H1 (cell line): ENCODE measurements around the gene LEMD2. TPM values are rescaled to one million over a fixed set of nuclear protein-coding genes. Genes with fewer than 3 reads are reported as not detected.

ENCODE experiments used
- CTCF ChIA-PET: fragments of 300-600 bp; sonication (Branson Sonifier 250); formaldehyde crosslinking; loops from one replicate; lab custom pipeline; 2021; ENCODE audit not compliant: partially characterized antibody; lab: Charles Lee
- POLR2A ChIA-PET: fragments of 300-600 bp; sonication (Branson Sonifier 250); formaldehyde crosslinking; loops from one replicate; lab custom pipeline; 2021; ENCODE audit warnings: inconsistent platforms; ENCODE audit not compliant: partially characterized antibody; lab: Charles Lee
- DNase-seq, 2 experiments: peaks; one replicate each; pipeline versions ENCODE4 v3.0.0 to v3.0.0-alpha.2; 2010 to 2022; ENCODE audit warnings: low spot score in 2 of 2, low read depth in 1 of 2, mixed read lengths in 1 of 2
- FAIRE-seq: peaks from 2 replicates; lab custom pipeline; 2011; peaks lifted over from hg19 to GRCh38; lab: Jason Lieb, UNC
- H2AFZ ChIP-seq: 2 replicates; pipeline ENCODE4 v1.8.1; 2012; ENCODE audit warnings: low read length, inconsistent platforms
- H2AK5ac ChIP-seq: 2 replicates; pipeline ENCODE4 v1.6.1; 2013; ENCODE audit warnings: low read depth, low read length
- H2BK120ac ChIP-seq: replicated peaks from 2 replicates; pipeline ENCODE3; 2013; ENCODE audit warnings: low read depth, low read length, inconsistent platforms
- H2BK12ac ChIP-seq: 2 replicates; pipeline ENCODE4 v1.6.1; 2013; ENCODE audit warnings: low read depth, low read length
- H2BK15ac ChIP-seq: 2 replicates; pipeline ENCODE4 v1.6.1; 2013; ENCODE audit warnings: low read length
- H2BK20ac ChIP-seq: 2 replicates; pipeline ENCODE4 v1.6.1; 2013; ENCODE audit warnings: low read length
- H2BK5ac ChIP-seq: 2 replicates; pipeline ENCODE4 v1.6.1; 2013; ENCODE audit warnings: low read depth, low read length
- H3K14ac ChIP-seq: 2 replicates; pipeline ENCODE4 v1.6.1; 2013; ENCODE audit warnings: inconsistent platforms; ENCODE audit not compliant: insufficient read length
- H3K18ac ChIP-seq: 2 replicates; pipeline ENCODE4 v1.6.1; 2013; ENCODE audit warnings: low read length; ENCODE audit errors: extremely low read depth
- H3K23ac ChIP-seq: 2 replicates; pipeline ENCODE4 v1.6.1; 2013; ENCODE audit warnings: inconsistent platforms; ENCODE audit not compliant: insufficient read length
- H3K23me2 ChIP-seq: 2 replicates; pipeline ENCODE4 v1.6.1; 2013; ENCODE audit warnings: low read depth, low read length
- H3K27ac ChIP-seq: 2 replicates; pipeline ENCODE4 v1.6.1; 2011; ENCODE audit warnings: low read depth, low read length, inconsistent platforms
- H3K27me3 ChIP-seq, 4 experiments: replicated peaks in 1 of 4; 1 replicate in 1 of 4; 2 replicates in 3 of 4; pipeline versions ENCODE4 v1.6.1 to v1.8.1; 2011 to 2013; ENCODE audit warnings: low read length in 3 of 4, mild to moderate bottlenecking in 3 of 4, inconsistent platforms in 2 of 4, mixed read lengths in 2 of 4, moderate library complexity in 1 of 4; ENCODE audit not compliant: control insufficient read depth in 3 of 4, insufficient read depth in 3 of 4; ENCODE audit errors: extremely low read depth in 1 of 4
- H3K36me3 ChIP-seq, 4 experiments: 2 replicates each; pipeline versions ENCODE4 v1.6.1 to v1.8.1; 2011 to 2013; ENCODE audit warnings: mild to moderate bottlenecking in 4 of 4, low read length in 3 of 4, moderate library complexity in 2 of 4, control low read depth in 1 of 4, inconsistent platforms in 1 of 4; ENCODE audit not compliant: insufficient read depth in 4 of 4, control insufficient read depth in 2 of 4
- H3K4ac ChIP-seq: replicated peaks from 2 replicates; pipeline ENCODE3; 2013; ENCODE audit warnings: low read length, low read depth, mixed read lengths, inconsistent platforms; ENCODE audit not compliant: insufficient read length
- H3K4me1 ChIP-seq, 4 experiments: replicated peaks in 1 of 4; 1 replicate in 1 of 4; 2 replicates in 3 of 4; pipeline versions ENCODE4 v1.6.1 to v1.8.1; 2011 to 2013; ENCODE audit warnings: low read length in 3 of 4, inconsistent platforms in 2 of 4, mixed read lengths in 1 of 4; ENCODE audit not compliant: insufficient read depth in 4 of 4, control insufficient read depth in 3 of 4
- H3K4me2 ChIP-seq, 2 experiments: 2 replicates each; pipeline versions ENCODE4 v1.6.1 to v1.8.1; 2011 to 2013; ENCODE audit warnings: low read depth in 2 of 2, low read length in 2 of 2, control low read depth in 1 of 2, inconsistent platforms in 1 of 2, mild to moderate bottlenecking in 1 of 2; ENCODE audit not compliant: insufficient read depth in 1 of 2
- H3K4me3 ChIP-seq, 4 experiments: fragments of 200-600, 300-600 bp in 1 of 4; sonication (generic), shearing (Covaris generic), sonication (Bioruptor Twin) in 1 of 4; 2 replicates each; pipeline versions ENCODE4 v1.5.1 to v1.8.1; 2011 to 2016; ENCODE audit warnings: low read length in 4 of 4, low read depth in 3 of 4, control low read depth in 2 of 4, inconsistent platforms in 2 of 4, mild to moderate bottlenecking in 2 of 4, mixed read lengths in 1 of 4, moderate library complexity in 1 of 4; ENCODE audit not compliant: insufficient read depth in 2 of 4; ENCODE audit errors: extremely low read depth in 1 of 4
- H3K56ac ChIP-seq: replicated peaks from 2 replicates; pipeline ENCODE3; 2013; ENCODE audit warnings: low read depth, mild to moderate bottlenecking, mixed read lengths, low read length, inconsistent platforms; ENCODE audit not compliant: insufficient read length
- H3K79me1 ChIP-seq: 2 replicates; pipeline ENCODE4 v1.6.1; 2013; ENCODE audit warnings: low read depth, low read length, control low read depth
- H3K79me2 ChIP-seq, 2 experiments: 2 replicates each; pipeline versions ENCODE4 v1.6.1 to v1.8.1; 2012 to 2013; ENCODE audit warnings: low read length in 2 of 2, mild to moderate bottlenecking in 2 of 2, inconsistent platforms in 1 of 2; ENCODE audit not compliant: insufficient read depth in 2 of 2, control insufficient read depth in 1 of 2
- H3K9ac ChIP-seq, 4 experiments: replicated peaks in 1 of 4; 1 replicate in 1 of 4; 2 replicates in 3 of 4; pipeline versions ENCODE4 v1.6.1 to v1.8.1; 2011 to 2013; ENCODE audit warnings: low read depth in 3 of 4, low read length in 3 of 4, control low read depth in 2 of 4, mild to moderate bottlenecking in 2 of 4, moderate library complexity in 2 of 4, inconsistent platforms in 1 of 4; ENCODE audit errors: extremely low read depth in 1 of 4
- H3K9me3 ChIP-seq, 2 experiments: 2 replicates each; pipeline versions ENCODE4 v1.6.1 to v1.8.1; 2012 to 2013; ENCODE audit warnings: mild to moderate bottlenecking in 2 of 2, moderate library complexity in 2 of 2, control low read depth in 1 of 2, inconsistent platforms in 1 of 2, low read depth in 1 of 2, low read length in 1 of 2, mixed read lengths in 1 of 2; ENCODE audit not compliant: insufficient read depth in 2 of 2
- H4K20me1 ChIP-seq, 2 experiments: replicated peaks in 1 of 2; 2 replicates each; pipeline versions ENCODE3 to v1.8.1; 2011 to 2013; ENCODE audit warnings: inconsistent platforms in 2 of 2, low read length in 2 of 2, mild to moderate bottlenecking in 1 of 2; ENCODE audit not compliant: insufficient read depth in 2 of 2, control insufficient read depth in 1 of 2
- H4K5ac ChIP-seq: 2 replicates; pipeline ENCODE4 v1.6.1; 2013; ENCODE audit warnings: low read length, low read depth, mixed read lengths, inconsistent platforms; ENCODE audit not compliant: insufficient read length
- H4K8ac ChIP-seq: 2 replicates; pipeline ENCODE4 v1.8.0; 2013; ENCODE audit warnings: mild to moderate bottlenecking, moderate library complexity, low read length, inconsistent platforms; ENCODE audit not compliant: insufficient read depth; ENCODE audit errors: extremely low read depth
- H4K91ac ChIP-seq: replicated peaks from 2 replicates; pipeline ENCODE3; 2013; ENCODE audit warnings: low read length, mixed read lengths, inconsistent platforms; ENCODE audit not compliant: insufficient read length
- ZNF274 ChIP-seq: IDR thresholded peaks from 2 replicates; pipeline ENCODE4 v1.7.0; 2012; ENCODE audit warnings: low read length, borderline replicate concordance; ENCODE audit errors: extremely low read depth
- WGBS, 2 experiments: shearing (Covaris generic) in 1 of 2; methylation state at CpG; one replicate each; pipeline versions ENCODE4 v1.1.6 to v1.1.7; 2013 to 2015; ENCODE audit warnings: low lambda C conversion rate in 2 of 2, mixed read lengths in 2 of 2, inconsistent platforms in 1 of 2, low coverage in 1 of 2, missing lambda C conversion rate in 1 of 2; ENCODE audit not compliant: insufficient replicate concordance in 2 of 2, insufficient coverage in 1 of 2, insufficient read length in 1 of 2; ENCODE audit errors: extremely low coverage in 1 of 2, missing lambda C conversion rate in 1 of 2; 5-methylcytosine and 5-hydroxymethylcytosine counted together
- polyA plus RNA-seq, 7 experiments: library from polyadenylated mRNA; depleted of rRNA in 3 of 7; stranded (reverse) in 5 of 7; unstranded in 2 of 7; fragments of >200 nt in 5 of 7; fragments of 200-250 nt in 2 of 7; gene quantifications; 1 replicate in 5 of 7; 2 replicates in 1 of 7; 4 replicates in 1 of 7; pipeline versions ENCODE4 v1.2.1 to v1.2.3, GENCODE V29; 2011 to 2013; ENCODE audit warnings: missing spikeins in 2 of 7, mixed read lengths in 2 of 7
- total RNA-seq: library from RNA; stranded (reverse); fragmentation: NEBNext Ultra II Directional; extraction: Animal tissue kit (Norgen Biotek cat#: 25700); gene quantifications from 2 replicates; pipeline ENCODE4 v1.2.1, GENCODE V29; 2021

Gene LEMD2
- total and polyA plus RNA-seq, 2 of the 8 experiments (the other 6 are each of a cell fraction or from before 2014, with no cell fraction given), result 32.7 to 57.3 TPM

DNA sequence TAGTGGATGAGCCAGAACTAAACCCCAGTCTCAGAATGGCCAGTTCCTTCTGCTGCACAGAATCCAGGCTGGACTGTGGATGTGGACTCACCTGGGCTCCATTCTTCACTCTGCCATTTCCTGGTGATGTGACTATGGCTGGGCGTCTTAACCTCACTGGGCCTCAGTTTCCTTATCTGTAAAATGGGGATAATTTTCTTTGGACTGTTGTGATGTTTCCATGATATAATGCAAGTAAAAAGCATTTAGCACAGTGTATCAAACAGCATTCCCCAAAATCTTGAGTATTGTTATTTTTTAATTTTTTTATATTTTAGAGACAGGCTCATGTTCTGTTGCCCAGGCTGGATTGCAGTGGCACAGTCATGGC, 36.3 kb downstream of the LEMD2 start:
- no peak overlapping the region for H3K18ac ChIP-seq
- no peaks in the 10 kb centered on the region for H3K79me1 ChIP-seq
- no peaks in the 10 kb centered on the region for H4K20me1 ChIP-seq
- H2BK15ac ChIP-seq, result peak overlapping the region; percentile 76; the same call in 1 of the 2 replicates
- TF ChIP-seq ZNF274, result no peak
- H3K23ac ChIP-seq, result no peak overlapping the region
- POLR2A ChIA-PET, result no interaction called here
- no peak overlapping the region for H3K9ac ChIP-seq
- no peaks in the 10 kb centered on the region for H3K79me2 ChIP-seq
- no peak overlapping the region for H3K4me3 ChIP-seq
- H3K36me3 ChIP-seq, result no peaks in the 10 kb centered on the region
- no peak overlapping the region for H2AK5ac ChIP-seq
- no peak overlapping the region for H2AFZ ChIP-seq
- 90% methylated on average over 1 of the region's 1 CpG; no CpG with 5 or more reads in 1 of the 2 experiments for WGBS, 2 experiments
- no peak overlapping the region for H2BK120ac ChIP-seq
- CTCF ChIA-PET, result interaction anchor here (1.2 to 12.0 kb wide), 3 partner anchors 6 to 17 kb away, joined by 4 to 171 read pairs (median 157); no protein-coding TSS in a partner anchor
- DNase-seq, result no peak
- H3K4me2 ChIP-seq, result no peak overlapping the region
- H2BK20ac ChIP-seq, result 0 out of 2 replicates have a peak overlapping the region, but pooled peaks have one; percentile 53
- no peak overlapping the region for H4K5ac ChIP-seq
- no peak overlapping the region for H3K4ac ChIP-seq
- no peaks in the 10 kb centered on the region for H3K9me3 ChIP-seq
- peak overlapping the region; percentile 51 for H4K91ac ChIP-seq
- peaks cover 0 to 11% (median 7%) of the 10 kb centered on the region in 4 experiments; a peak in 6 of 7 replicates for H3K4me1 ChIP-seq
- H2BK5ac ChIP-seq, result no peak overlapping the region; the same call in 1 of the 2 replicates
- no peak overlapping the region for H3K56ac ChIP-seq
- H4K8ac ChIP-seq, result no peak overlapping the region
- no peak overlapping the region for H2BK12ac ChIP-seq
- no peak overlapping the region for H3K27ac ChIP-seq
- no peaks in the 10 kb centered on the region for H3K23me2 ChIP-seq
- no peak for FAIRE-seq
- no peak overlapping the region for H3K14ac ChIP-seq
- no peaks in the 10 kb centered on the region for H3K27me3 ChIP-seq
